HCEC 1CT (cell line): ENCODE data around the gene PRKAB2.
"Not testable (repeated sequence)": the region's sequence is repeated elsewhere in the genome, so short reads cannot be mapped to it uniquely, and the experiment has no call there.

Source experiments
- DNase-seq: peaks from one replicate; pipeline ENCODE4 v3.0.0-alpha.2; 2017

PRKAB2 gene

DNA sequence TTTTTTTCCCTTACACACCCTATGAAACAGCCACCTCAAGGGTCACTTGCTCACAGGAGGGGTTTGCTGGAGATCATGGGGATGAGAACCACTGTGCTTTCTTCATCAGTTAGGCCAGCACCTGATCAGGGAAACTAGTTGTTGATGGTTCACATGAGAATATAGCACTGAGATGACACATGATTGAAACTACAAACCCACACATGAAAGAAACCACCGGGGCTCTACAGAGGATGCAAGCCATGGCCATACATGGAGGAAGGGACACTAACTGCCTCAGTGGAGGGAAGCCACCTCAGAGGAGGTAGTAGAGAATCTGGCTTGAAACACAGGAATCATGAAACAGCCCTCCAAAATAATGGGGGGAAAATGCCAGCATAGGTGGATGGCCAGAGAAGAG is 63.2 kb downstream of the PRKAB2 start:
- no peak for DNase-seq

GRCh38 chr1:147106407-147106881 is 65.8 kb downstream of the PRKAB2 start:
- DNase-seq = not testable (repeated sequence)

DNA sequence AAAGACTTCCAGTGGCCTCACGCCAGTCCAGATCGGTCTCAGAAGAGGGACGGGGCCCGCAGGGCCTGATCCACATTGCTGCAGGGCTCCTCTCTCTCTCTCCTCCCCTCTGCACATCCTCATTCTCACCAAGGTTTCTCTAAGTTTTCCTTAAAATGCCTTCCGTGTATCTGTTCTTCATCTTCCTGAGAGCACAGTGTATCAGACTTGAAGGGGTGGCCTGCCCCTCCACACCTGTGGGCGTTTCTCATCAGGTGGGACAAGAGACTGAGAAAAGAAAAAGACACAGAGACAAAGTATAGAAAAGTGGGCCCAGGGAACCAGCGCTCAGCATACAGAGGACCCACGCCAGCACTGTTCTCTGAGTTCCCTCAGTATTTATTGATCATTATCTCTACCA is 66.4 kb downstream of the PRKAB2 start:
- no peak for DNase-seq
